ENCODE data around the gene LAMC3. TPM values are rescaled to one million over a fixed set of nuclear protein-coding genes. Genes with fewer than 3 reads are reported as not detected.

LAMC3 gene
- total and polyA plus RNA-seq, 2 experiments from 2014 or later = not detected

- Histone ChIP-seq H3F3A (ENCODE audit: insufficient read depth) (no peaks in the 10 kb centered on the region), H3K79me2 (ENCODE audit: insufficient read depth) (no peaks in the 10 kb centered on the region), H3K9me3 (ENCODE audit: low read depth) (no peaks in the 10 kb centered on the region), H3K27me3 (replicated peaks; ENCODE audit: insufficient read depth) (no peaks in the 10 kb centered on the region), H3K4me2 (ENCODE audit: unreplicated experiment) (no peak overlapping the region), H3K4me3 (no peak overlapping the region), H2AFZ (no peak overlapping the region), H3K9me2 (ENCODE audit: insufficient read depth) (no peaks in the 10 kb centered on the region), H3K4me1 (ENCODE audit: insufficient read depth) (no peaks in the 10 kb centered on the region), H4K20me1 (ENCODE audit: insufficient read depth) (no peaks in the 10 kb centered on the region), H3K27ac (no peak overlapping the region), H3K36me3 (ENCODE audit: low read depth) (peaks cover 82% of the 10 kb centered on the region), H3K9ac (no peak overlapping the region)
- in situ Hi-C loops (cut with MboI) = no loop called here
- TF ChIP-seq EZH2phosphoT487 (IDR thresholded peaks at IDR 0.05; ENCODE audit: insufficient read depth, low read depth) (no peak), EZH2 (IDR thresholded peaks at IDR 0.05; ENCODE audit: insufficient read depth, poor library complexity, severe bottlenecking) (no peak)
- DNase-seq = no peak
- WGBS, 2 experiments (ENCODE audit: low coverage in 1 of 2, low lambda C conversion rate in 2 of 2, missing lambda C conversion rate in 2 of 2) = 97 to 99% methylated on average over 4 of the region's 4 CpGs
Measured at GRCh38 chr9:131140112-131140511, 131.1 kb downstream of the LAMC3 start.

DNA sequence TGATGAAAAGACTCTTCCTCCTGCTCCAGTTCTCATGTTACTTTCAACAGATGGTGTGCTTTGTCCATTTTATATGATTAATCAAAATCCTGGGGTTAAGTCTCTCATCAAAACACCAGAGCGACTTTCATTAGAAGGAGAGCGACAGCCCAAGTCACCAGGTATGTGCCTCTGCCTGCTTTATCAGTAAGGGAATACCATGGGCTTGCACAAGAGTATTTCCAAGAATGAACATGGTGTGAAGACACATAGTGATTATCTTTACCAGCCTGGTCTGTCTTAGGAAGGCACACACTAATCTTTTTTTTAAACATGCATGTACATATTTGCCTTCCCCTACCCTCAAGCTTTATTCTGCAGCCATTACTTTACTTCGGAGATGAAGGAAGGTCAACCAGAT lies 131.6 kb downstream of the LAMC3 start:
- no peak overlapping the region for H3K9ac ChIP-seq
- DNase-seq = no peak
- H3F3A ChIP-seq (ENCODE audit: insufficient read depth) = no peaks in the 10 kb centered on the region
- H3K9me3 ChIP-seq (ENCODE audit: low read depth) = no peaks in the 10 kb centered on the region
- no peaks in the 10 kb centered on the region for H3K79me2 ChIP-seq (ENCODE audit: insufficient read depth)
- no peaks in the 10 kb centered on the region for H3K9me2 ChIP-seq (ENCODE audit: insufficient read depth)
- no peak overlapping the region for H3K27ac ChIP-seq
- in situ Hi-C loops (cut with MboI) = no loop called here
- H2AFZ ChIP-seq = no peak overlapping the region
- TF ChIP-seq EZH2 (IDR thresholded peaks at IDR 0.05; ENCODE audit: insufficient read depth, poor library complexity, severe bottlenecking) (no peak), EZH2phosphoT487 (IDR thresholded peaks at IDR 0.05; ENCODE audit: insufficient read depth, low read depth) (no peak)
- no peak overlapping the region for H3K4me2 ChIP-seq (ENCODE audit: unreplicated experiment)
- WGBS, 2 experiments (ENCODE audit: low coverage in 1 of 2, low lambda C conversion rate in 2 of 2, missing lambda C conversion rate in 2 of 2) = 96 to 98% methylated on average over 3 of the region's 3 CpGs
- no peak overlapping the region for H3K4me3 ChIP-seq
- H4K20me1 ChIP-seq (ENCODE audit: insufficient read depth) = no peaks in the 10 kb centered on the region
- no peaks in the 10 kb centered on the region for H3K27me3 ChIP-seq (replicated peaks; ENCODE audit: insufficient read depth)
- H3K4me1 ChIP-seq (ENCODE audit: insufficient read depth) = no peaks in the 10 kb centered on the region
- peaks cover 82% of the 10 kb centered on the region for H3K36me3 ChIP-seq (ENCODE audit: low read depth)

DNA sequence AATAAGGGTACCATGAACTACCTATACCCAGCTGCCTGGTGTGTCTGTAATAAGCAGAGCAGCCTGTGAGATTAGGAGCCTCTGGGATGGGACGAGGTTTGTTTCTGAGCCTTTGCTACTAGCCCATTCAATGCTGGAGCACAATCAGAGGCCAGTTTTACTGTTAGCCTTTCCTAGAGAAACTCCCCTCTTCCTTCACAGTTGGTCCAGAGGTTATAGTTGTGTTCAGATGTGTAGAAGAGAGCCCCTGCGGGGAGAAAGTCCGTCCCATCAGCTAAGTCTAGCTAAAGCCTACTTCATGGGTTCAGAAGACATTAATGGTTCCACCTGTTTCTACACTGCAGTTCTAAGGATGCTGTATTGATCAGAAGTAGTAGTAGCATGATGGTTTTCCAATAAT lies 133.2 kb downstream of the LAMC3 start:
- in situ Hi-C loops (cut with MboI) = no loop called here
- 84 to 93% methylated on average over 3 of the region's 3 CpGs for WGBS, 2 experiments (ENCODE audit: low coverage in 1 of 2, low lambda C conversion rate in 2 of 2, missing lambda C conversion rate in 2 of 2)
- Histone ChIP-seq H2AFZ (no peak overlapping the region), H4K20me1 (ENCODE audit: insufficient read depth) (no peaks in the 10 kb centered on the region), H3K36me3 (ENCODE audit: low read depth) (peaks cover 80% of the 10 kb centered on the region), H3K9me2 (ENCODE audit: insufficient read depth) (no peaks in the 10 kb centered on the region), H3K4me3 (no peak overlapping the region), H3K9me3 (ENCODE audit: low read depth) (no peaks in the 10 kb centered on the region), H3K4me2 (ENCODE audit: unreplicated experiment) (no peak overlapping the region), H3K4me1 (ENCODE audit: insufficient read depth) (no peaks in the 10 kb centered on the region), H3K9ac (no peak overlapping the region), H3F3A (ENCODE audit: insufficient read depth) (no peaks in the 10 kb centered on the region), H3K79me2 (ENCODE audit: insufficient read depth) (no peaks in the 10 kb centered on the region), H3K27ac (no peak overlapping the region), H3K27me3 (replicated peaks; ENCODE audit: insufficient read depth) (no peaks in the 10 kb centered on the region)
- DNase-seq = no peak
- no peak for TF ChIP-seq EZH2phosphoT487 (IDR thresholded peaks at IDR 0.05; ENCODE audit: insufficient read depth, low read depth)
- no peak for TF ChIP-seq EZH2 (IDR thresholded peaks at IDR 0.05; ENCODE audit: insufficient read depth, poor library complexity, severe bottlenecking)

Small RNAs within 50 kb of the gene (small RNA-seq; reads per million reads assigned to genes)
- gene RF00322 (ENCODE audit: low read depth, low replicate concordance) = not detected
- not detected for gene RNU6-881P (ENCODE audit: low read depth, low replicate concordance)

Other genes with a start within 250 kb of the LAMC3 start
- 66.1 and 68.2 TPM in 2 replicates for gene ABL1, start 173.9 kb upstream of the LAMC3 start, total RNA-seq (2014; rRNA removed; shearing (Covaris generic))
- gene ABL1, start 173.9 kb upstream of the LAMC3 start, polyA plus RNA-seq (2016; fragmentation: Nextera tagmentation; extraction: Ambion mirVana) = 22.0 and 22.9 TPM in 2 replicates
- not detected in 2 replicates for gene QRFP, start 112.4 kb upstream of the LAMC3 start, total RNA-seq (2014; rRNA removed; shearing (Covaris generic))
- 0.18 and 0.53 TPM in 2 replicates for gene QRFP, start 112.4 kb upstream of the LAMC3 start, polyA plus RNA-seq (2016; fragmentation: Nextera tagmentation; extraction: Ambion mirVana)
- gene FIBCD1, start 69.9 kb upstream of the LAMC3 start, total RNA-seq (2014; rRNA removed; shearing (Covaris generic)) = 20.2 and 20.9 TPM in 2 replicates
- gene FIBCD1, start 69.9 kb upstream of the LAMC3 start, polyA plus RNA-seq (2016; fragmentation: Nextera tagmentation; extraction: Ambion mirVana) = 21.4 and 23.7 TPM in 2 replicates
- gene AIF1L, start 87.4 kb downstream of the LAMC3 start, total RNA-seq (2014; rRNA removed; shearing (Covaris generic)) = not detected in 2 replicates
- 0.28 TPM in 1 of 2 replicates, not detected in the other for gene AIF1L, start 87.4 kb downstream of the LAMC3 start, polyA plus RNA-seq (2016; fragmentation: Nextera tagmentation; extraction: Ambion mirVana)
- gene NUP214, start 116.4 kb downstream of the LAMC3 start, total RNA-seq (2014; rRNA removed; shearing (Covaris generic)) = 13.1 and 22.3 TPM in 2 replicates
- 11.7 and 14.3 TPM in 2 replicates for gene NUP214, start 116.4 kb downstream of the LAMC3 start, polyA plus RNA-seq (2016; fragmentation: Nextera tagmentation; extraction: Ambion mirVana)